GM18909 (cell line): ENCODE data around the gene TMEFF1.
"Not testable (repeated sequence)": the region's sequence is repeated elsewhere in the genome, so short reads cannot be mapped to it uniquely, and the experiment has no call there.

Source experiments
- ATAC-seq: cut with Tn5 transposase; IDR thresholded peaks from one replicate; pipeline ENCODE4 v1.9.1; 2021; ENCODE audit warnings: mild to moderate bottlenecking; ENCODE audit not compliant: unreplicated experiment, poor library complexity

TMEFF1 gene

GRCh38 chr9:100486479-100487176 lies 13.7 kb downstream of the TMEFF1 start:
- no peak for ATAC-seq

DNA sequence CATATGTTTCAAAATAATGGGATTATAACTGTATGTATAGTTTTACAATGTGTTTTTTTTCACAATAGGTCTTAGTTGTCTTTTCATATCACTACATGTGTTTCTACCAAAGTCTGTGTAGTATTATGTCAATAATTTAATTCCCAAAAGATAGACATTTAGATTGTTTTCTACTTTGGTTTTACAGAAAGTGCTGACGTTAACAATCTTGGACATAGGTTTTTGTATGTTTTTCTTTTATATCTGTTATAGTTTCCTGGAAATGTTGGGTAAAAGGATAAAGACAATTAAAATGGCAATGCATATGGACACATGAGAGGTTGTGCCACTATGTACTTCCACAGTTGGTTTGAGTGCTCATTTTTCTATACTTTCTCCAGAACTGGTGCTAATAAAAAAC lies 15.2 kb downstream of the TMEFF1 start:
- ATAC-seq: no peak

- no peak for ATAC-seq
Measured at GRCh38 chr9:100489836-100490235, 16.9 kb downstream of the TMEFF1 start.

DNA sequence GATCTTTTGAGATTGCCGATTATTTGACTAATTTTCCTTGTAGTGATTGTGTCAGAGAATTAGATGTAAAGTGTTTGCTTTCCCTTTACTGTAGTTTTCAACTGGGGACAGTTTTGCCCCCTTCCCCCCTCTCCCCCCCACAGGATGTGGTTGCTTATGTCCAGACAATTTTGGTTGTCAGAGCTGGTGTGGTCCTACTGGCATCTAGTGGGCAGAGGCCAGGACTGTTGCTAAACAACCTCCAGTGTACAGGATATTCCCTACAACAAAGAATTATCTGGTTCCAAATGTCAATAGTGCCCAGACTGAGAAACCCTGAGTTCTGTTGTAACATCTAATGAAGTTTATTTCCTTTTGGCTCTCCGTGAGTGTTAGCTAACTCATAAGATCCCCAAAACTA lies 20.0 kb downstream of the TMEFF1 start:
- ATAC-seq: no peak

DNA sequence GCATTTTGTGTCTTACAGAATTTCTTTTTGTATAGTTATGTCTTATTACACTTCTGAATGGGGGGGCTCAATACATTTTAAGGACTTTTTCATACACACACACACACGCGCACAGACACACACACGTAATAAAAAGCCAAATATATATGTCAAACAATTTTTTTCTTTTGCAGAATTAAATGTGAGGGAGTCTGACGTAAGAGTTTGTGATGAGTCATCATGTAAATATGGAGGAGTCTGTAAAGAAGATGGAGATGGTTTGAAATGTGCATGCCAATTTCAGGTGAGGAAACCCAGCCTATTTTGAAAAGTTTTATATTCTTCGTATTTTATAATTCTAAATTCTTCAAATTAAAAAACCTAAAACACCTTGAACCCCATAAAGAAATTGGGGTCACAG lies 25.6 kb downstream of the TMEFF1 start:
- ATAC-seq: no peak

DNA sequence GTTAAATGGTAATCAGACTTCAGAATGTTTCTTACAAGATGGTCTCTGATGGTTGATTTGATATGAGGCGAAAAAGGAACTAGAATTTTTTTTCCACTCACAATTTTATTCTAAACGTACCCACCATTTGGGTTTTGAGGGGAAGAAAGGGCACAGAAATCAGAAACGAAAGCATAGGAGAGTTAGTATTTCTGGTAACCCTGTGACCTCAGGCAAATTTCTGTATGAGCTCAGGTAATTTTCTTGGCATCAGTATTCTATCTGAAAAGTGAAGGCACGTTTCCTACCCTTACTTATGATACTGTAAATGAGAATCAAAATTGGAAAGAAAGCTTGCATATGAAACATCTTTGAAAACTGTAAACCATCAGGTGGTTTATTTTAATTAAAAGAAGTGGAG lies 26.5 kb downstream of the TMEFF1 start:
- no peak for ATAC-seq

GRCh38 chr9:100499866-100500265 lies 26.9 kb downstream of the TMEFF1 start:
- ATAC-seq: no peak

GRCh38 chr9:100505564-100506159 lies 32.7 kb downstream of the TMEFF1 start:
- ATAC-seq: peak; percentile 74

- ATAC-seq: not testable (repeated sequence)
Measured at GRCh38 chr9:100507350-100507749, 34.4 kb downstream of the TMEFF1 start.

- no peak for ATAC-seq
Measured at GRCh38 chr9:100511205-100511604, 38.3 kb downstream of the TMEFF1 start.

GRCh38 chr9:100515578-100516494 lies 42.9 kb downstream of the TMEFF1 start:
- no peak for ATAC-seq

DNA sequence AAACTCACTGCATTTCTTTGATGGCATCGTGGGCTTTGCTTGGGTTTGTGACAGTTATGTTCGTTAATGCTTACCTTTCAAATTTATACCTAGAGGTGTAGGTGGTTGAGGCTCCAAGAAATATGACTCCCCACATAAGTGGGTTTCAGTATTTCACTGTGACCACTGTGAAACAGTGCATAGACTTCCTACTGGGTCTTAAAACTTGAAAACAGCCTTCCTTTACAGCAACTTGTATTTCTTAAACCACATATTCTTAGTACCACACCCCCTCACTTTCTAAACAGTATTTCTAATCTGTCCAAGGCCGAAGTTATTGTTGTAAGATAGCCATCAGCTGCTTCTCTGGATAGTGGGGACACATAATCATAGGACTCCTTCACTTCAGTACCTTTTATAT lies 48.3 kb downstream of the TMEFF1 start:
- no peak for ATAC-seq

DNA sequence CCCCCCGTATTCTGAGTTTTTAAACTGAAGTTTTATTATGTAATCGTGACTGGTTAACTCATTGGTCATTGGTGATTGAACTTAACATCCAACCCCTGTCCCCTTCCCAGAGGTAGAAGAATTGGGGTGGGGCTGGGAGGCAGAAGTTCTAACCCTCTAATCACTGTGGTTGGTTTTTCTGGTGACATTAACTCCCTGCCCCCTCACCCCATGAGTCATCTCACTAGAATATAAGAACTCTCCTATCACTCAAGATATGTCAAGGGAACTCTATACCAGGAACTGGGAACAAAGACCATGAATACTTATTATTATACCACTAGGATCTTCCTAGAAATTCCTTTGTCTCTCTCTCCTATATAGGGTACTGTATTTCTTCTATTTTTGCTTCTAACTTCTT lies 52.6 kb downstream of the TMEFF1 start:
- no peak for ATAC-seq

DNA sequence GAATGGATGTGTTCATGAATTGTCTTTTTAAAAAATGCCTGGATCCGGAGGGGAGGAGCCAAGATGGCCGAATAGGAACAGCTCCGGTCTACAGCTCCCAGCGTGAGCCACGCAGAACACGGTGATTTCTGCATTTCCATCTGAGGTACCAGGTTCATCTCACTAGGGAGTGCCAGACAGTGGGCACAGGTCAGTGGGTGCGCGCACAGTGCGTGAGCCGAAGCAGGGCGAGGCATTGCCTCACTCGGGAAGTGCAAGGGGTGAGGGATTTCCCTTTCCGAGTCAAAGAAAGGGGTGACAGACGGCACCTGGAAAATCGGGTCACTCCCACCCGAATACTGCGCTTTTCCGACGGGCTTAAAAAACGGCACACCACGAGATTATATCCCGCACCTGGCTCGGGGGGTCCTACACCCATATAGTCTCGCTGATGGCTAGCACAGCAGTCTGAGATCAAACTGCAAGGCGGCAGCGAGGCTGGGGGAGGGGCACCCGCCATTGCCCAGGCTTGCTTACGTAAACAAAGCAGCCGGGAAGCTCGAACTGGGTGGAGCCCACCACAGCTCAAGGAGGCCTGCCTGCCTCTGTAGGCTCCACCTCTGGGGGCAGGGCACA lies 54.3 kb downstream of the TMEFF1 start:
- ATAC-seq: not testable (repeated sequence)

GRCh38 chr9:100534401-100534800 lies 61.5 kb downstream of the TMEFF1 start:
- ATAC-seq: no peak

GRCh38 chr9:100540327-100540726 lies 67.4 kb downstream of the TMEFF1 start:
- ATAC-seq: no peak

GRCh38 chr9:100549048-100549447 lies 76.1 kb downstream of the TMEFF1 start:
- no peak for ATAC-seq

DNA sequence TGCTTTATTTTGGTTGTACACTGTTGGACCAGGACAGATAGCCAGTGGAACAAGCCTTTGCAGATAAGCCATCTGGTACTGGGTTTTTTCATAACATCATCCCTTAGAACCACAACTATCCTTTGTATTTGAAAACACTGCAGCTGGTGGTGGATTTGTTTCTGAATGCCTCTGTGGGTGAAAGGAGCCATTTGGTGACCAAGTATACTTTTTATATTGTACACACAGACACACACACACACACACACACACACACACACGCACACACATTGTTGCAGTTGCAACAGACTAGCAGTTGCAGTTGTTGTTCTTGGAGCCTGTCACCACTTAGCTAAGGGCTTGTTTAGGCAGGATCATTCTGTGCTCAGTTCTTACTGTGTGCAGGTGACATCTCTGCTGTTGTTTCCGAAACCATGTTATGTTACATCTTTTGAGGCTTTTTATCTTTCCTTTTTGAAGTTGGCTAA lies 82.0 kb downstream of the TMEFF1 start:
- peak; percentile 35 for ATAC-seq

- ATAC-seq: peak; percentile 56
Measured at GRCh38 chr9:100555471-100555870, 82.5 kb downstream of the TMEFF1 start.

DNA sequence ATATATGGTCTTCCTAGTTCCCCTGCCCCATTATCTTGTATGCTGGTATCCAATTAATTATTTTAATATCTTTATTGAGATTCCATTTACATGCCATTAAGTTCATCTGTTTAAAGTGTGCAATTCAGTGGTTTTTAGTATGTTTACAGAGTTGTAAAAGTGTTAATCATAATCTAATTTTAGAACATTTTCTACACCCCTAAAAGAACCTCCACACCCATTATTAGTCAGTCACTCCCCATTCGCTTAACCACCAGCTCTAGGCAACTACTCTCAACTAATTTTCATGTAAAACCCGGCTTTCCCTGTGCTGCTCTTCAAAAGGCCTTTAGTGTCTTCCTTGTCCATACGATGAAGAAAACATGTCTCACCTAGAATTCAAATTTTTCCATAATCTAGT lies 84.1 kb downstream of the TMEFF1 start:
- no peak for ATAC-seq

DNA sequence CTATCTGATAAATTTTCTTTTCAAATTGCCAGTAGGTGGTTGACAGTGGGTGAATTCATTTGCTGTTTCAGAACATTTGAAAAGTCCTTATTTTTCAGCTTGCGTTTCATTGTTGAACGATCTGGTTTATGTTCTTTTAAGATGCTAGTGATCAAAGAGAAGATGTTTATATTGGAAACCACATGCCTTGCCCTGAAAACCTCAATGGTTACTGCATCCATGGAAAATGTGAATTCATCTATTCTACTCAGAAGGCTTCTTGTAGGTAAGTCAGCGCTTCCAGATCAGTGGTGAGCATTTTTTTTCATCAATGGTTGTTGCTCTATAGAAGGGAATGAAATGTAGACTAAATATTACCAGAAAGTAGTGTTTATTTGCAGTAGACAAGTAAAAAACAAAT lies 88.3 kb downstream of the TMEFF1 start:
- no peak for ATAC-seq
